ENCODE measurements around the gene SLC25A44. TPM values are rescaled to one million over a fixed set of nuclear protein-coding genes. Genes with fewer than 3 reads are reported as not detected.
"Not testable (repeated sequence)": the region's sequence is repeated elsewhere in the genome, so short reads cannot be mapped to it uniquely, and the experiment has no call there.

SLC25A44 gene
- total and polyA plus RNA-seq, 8 donors = 4.9 to 9.9 (median 7.1) TPM

DNA sequence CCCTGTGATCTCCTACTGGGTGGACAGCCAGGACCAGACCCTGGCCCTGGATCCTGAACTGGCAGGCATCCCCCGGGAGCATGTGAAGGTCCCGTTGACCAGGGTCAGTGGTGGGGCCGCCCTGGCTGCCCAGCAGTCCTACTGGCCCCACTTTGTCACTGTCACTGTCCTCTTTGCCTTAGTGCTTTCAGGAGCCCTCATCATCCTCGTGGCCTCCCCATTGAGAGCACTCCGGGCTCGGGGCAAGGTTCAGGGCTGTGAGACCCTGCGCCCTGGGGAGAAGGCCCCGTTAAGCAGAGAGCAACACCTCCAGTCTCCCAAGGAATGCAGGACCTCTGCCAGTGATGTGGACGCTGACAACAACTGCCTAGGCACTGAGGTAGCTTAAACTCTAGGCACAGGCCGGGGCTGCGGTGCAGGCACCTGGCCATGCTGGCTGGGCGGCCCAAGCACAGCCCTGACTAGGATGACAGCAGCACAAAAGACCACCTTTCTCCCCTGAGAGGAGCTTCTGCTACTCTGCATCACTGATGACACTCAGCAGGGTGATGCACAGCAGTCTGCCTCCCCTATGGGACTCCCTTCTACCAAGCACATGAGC, 17.2 kb upstream of the SLC25A44 start:
- no peak overlapping the region for H3K27ac ChIP-seq
- intact Hi-C loops (cut with DNase I; ENCODE audit: low total_unique reads) = no loop called here

GRCh38 chr1:156177919-156178654, 15.8 kb upstream of the SLC25A44 start:
- peaks cover 0 to 11% (median 0%) of the 10 kb centered on the region in 3 donors for H3K27me3 ChIP-seq
- no peak overlapping the region for H3K27ac ChIP-seq
- peaks cover 0 to 40% (median 31%) of the 10 kb centered on the region in 4 donors for H3K36me3 ChIP-seq
- H3K4me1 ChIP-seq = no peaks in the 10 kb centered on the region
- intact Hi-C loops (cut with DNase I; ENCODE audit: low total_unique reads) = no loop called here
- no peak overlapping the region for H3K4me3 ChIP-seq
- 71 to 77% (median 74%) methylated on average over 7 of the region's 7 CpGs for WGBS, 5 donors
- no peak for DNase-seq
- H3K9me3 ChIP-seq = no peaks in the 10 kb centered on the region
- TF ChIP-seq POLR2A (IDR thresholded peaks at IDR 0.05) = no peak
- TF ChIP-seq EP300 (IDR thresholded peaks at IDR 0.05) = no peak
- TF ChIP-seq, protein P1, sequence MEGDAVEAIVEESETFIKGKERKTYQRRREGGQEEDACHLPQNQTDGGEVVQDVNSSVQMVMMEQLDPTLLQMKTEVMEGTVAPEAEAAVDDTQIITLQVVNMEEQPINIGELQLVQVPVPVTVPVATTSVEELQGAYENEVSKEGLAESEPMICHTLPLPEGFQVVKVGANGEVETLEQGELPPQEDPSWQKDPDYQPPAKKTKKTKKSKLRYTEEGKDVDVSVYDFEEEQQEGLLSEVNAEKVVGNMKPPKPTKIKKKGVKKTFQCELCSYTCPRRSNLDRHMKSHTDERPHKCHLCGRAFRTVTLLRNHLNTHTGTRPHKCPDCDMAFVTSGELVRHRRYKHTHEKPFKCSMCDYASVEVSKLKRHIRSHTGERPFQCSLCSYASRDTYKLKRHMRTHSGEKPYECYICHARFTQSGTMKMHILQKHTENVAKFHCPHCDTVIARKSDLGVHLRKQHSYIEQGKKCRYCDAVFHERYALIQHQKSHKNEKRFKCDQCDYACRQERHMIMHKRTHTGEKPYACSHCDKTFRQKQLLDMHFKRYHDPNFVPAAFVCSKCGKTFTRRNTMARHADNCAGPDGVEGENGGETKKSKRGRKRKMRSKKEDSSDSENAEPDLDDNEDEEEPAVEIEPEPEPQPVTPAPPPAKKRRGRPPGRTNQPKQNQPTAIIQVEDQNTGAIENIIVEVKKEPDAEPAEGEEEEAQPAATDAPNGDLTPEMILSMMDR (IDR thresholded peaks at IDR 0.05) = no peak
- no peak for TF ChIP-seq POLR2AphosphoS5 (IDR thresholded peaks at IDR 0.05)

More for the DNA sequence above, 17.2 kb upstream of the SLC25A44 start:
- peaks cover 0 to 49% (median 34%) of the 10 kb centered on the region in 4 donors for H3K36me3 ChIP-seq
- no peaks in the 10 kb centered on the region for H3K4me1 ChIP-seq
- H3K4me3 ChIP-seq = no peak overlapping the region
- peaks cover 0 to 6% (median 0%) of the 10 kb centered on the region in 3 donors for H3K27me3 ChIP-seq
- 75 to 89% (median 86%) methylated on average over 10 to 12 of the region's 12 CpGs for WGBS, 5 donors
- no peak for TF ChIP-seq POLR2AphosphoS5 (IDR thresholded peaks at IDR 0.05)
- H3K9me3 ChIP-seq = no peaks in the 10 kb centered on the region
- no peak for DNase-seq

DNA sequence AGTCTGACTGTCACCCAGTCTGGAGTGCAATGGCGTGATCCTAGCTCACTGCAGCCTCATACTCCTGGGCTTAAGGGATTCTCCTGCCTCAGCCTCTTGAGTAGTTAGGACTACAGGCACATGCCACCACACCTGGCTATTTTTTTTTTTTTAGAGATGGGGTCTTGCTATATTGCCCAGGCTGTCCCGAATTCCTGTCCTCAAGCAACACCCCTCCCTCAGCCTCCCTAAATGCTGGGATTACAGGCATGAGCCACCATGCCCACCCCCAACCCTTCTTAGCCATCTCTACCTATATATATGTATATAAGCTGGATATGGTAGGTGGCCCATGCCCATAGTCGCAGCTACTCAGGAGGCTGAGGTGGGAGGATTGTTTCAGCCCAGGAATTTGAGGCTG, 13.4 kb upstream of the SLC25A44 start:
- peaks cover 0 to 8% (median 0%) of the 10 kb centered on the region in 4 donors for H3K4me1 ChIP-seq
- no peak overlapping the region for H3K27ac ChIP-seq
- peaks cover 0 to 11% (median 0%) of the 10 kb centered on the region in 3 donors for H3K27me3 ChIP-seq
- DNase-seq = no peak
- H3K4me3 ChIP-seq = no peak overlapping the region
- intact Hi-C loops (cut with DNase I; ENCODE audit: low total_unique reads) = no loop called here
- peaks cover 0 to 22% (median 16%) of the 10 kb centered on the region in 4 donors for H3K36me3 ChIP-seq
- TF ChIP-seq POLR2A (IDR thresholded peaks at IDR 0.05) (no peak), EP300 (IDR thresholded peaks at IDR 0.05) (no peak), POLR2AphosphoS5 (IDR thresholded peaks at IDR 0.05) (no peak)
- TF ChIP-seq, protein P1 (IDR thresholded peaks at IDR 0.05) = no peak
- WGBS, 5 donors = 92 to 98% (median 94%) methylated on average over 3 of the region's 3 CpGs
- H3K9me3 ChIP-seq = no peaks in the 10 kb centered on the region

GRCh38 chr1:156181391-156181924, 12.4 kb upstream of the SLC25A44 start:
- 26 to 51% (median 33%) methylated on average over 8 of the region's 8 CpGs for WGBS, 5 donors
- H3K4me3 ChIP-seq; intact Hi-C loops (cut with DNase I; ENCODE audit: low total_unique reads); H3K9me3 ChIP-seq; H3K27ac ChIP-seq; H3K4me1 ChIP-seq; DNase-seq: not testable (repeated sequence)
- Histone ChIP-seq H3K27me3 (peaks cover 0 to 11% (median 0%) of the 10 kb centered on the region in 3 donors), H3K36me3 (peaks cover 0 to 12% (median 11%) of the 10 kb centered on the region in 4 donors)

DNA sequence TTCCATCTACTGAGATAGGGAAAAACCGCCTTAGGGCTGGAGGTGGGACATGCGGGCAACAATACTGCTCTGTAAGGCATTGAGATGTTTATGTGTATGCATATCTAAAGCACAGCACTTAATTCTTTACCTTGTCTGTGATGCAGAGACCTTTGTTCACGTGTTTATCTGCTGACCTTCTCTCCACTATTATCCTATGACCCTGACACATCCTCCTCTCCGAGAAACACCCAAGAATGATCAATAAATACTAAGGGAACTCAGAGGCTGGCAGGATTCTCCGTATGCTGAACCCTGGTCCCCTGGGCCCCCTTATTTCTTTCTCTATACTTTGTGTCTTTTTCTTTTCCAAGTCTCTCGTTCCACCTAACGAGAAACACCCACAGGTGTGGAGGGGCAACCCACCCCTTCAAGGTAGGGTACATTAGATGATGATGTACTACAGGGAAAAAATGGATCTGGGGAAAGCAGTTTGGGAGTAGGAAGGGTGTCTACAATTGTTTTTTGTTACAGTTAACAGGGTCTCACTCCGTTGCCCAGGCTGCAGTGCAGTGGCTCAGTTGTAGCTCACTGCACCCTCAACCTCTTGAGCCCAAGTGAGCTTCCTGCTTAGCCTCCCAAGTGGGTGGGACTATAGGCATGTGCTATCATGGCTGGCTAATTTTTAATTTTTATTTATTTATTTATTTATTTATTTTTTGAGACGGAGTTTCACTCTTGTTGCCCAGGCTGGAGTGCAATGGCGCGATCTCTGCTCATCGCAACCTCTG, 11.7 kb upstream of the SLC25A44 start:
- H3K4me1 ChIP-seq; DNase-seq; H3K4me3 ChIP-seq; H3K27ac ChIP-seq; H3K9me3 ChIP-seq; H3K36me3 ChIP-seq; intact Hi-C loops (cut with DNase I; ENCODE audit: low total_unique reads): not testable (repeated sequence)
- peaks cover 0 to 11% (median 0%) of the 10 kb centered on the region in 3 donors for H3K27me3 ChIP-seq
- 68 to 82% (median 80%) methylated on average over 12 of the region's 12 CpGs for WGBS, 5 donors

GRCh38 chr1:156186347-156187177, 7.3 kb upstream of the SLC25A44 start:
- H3K4me3 ChIP-seq; H3K36me3 ChIP-seq; intact Hi-C loops (cut with DNase I; ENCODE audit: low total_unique reads); H3K27me3 ChIP-seq; DNase-seq; H3K27ac ChIP-seq; H3K4me1 ChIP-seq; H3K9me3 ChIP-seq: not testable (repeated sequence)
- 75 to 95% (median 78%) methylated on average over 2 of the region's 2 CpGs for WGBS, 5 donors

- H3K9me3 ChIP-seq; H3K27me3 ChIP-seq; H3K36me3 ChIP-seq; H3K27ac ChIP-seq; H3K4me3 ChIP-seq; DNase-seq; intact Hi-C loops (cut with DNase I; ENCODE audit: low total_unique reads): not testable (repeated sequence)
- H3K4me1 ChIP-seq = peaks cover 9 to 20% (median 17%) of the 10 kb centered on the region in 4 donors
- WGBS, 5 donors = 46 to 73% (median 59%) methylated on average over 4 of the region's 4 CpGs
Observed at GRCh38 chr1:156190265-156190664, 3.6 kb upstream of the SLC25A44 start.

Measured in stomach (tissue), 9 donors.